ENCODE results near the gene DLL1. TPM values are rescaled to one million over a fixed set of nuclear protein-coding genes. Genes with fewer than 3 reads are reported as not detected.

The DLL1 gene
- total RNA-seq, 1 donor, result 0.36 TPM

- no peak overlapping the region for H2AFZ ChIP-seq (ENCODE audit: low read length)
- H3K9me3 ChIP-seq (ENCODE audit: low read depth, low read length), result no peaks in the 10 kb centered on the region
- peak overlapping the region; percentile 64 for H3K4me2 ChIP-seq (ENCODE audit: insufficient read depth, low read length)
- peak; percentile 90 for DNase-seq (ENCODE audit: insufficient read length, low spot score, missing footprints)
- no peaks in the 10 kb centered on the region for H3K36me3 ChIP-seq (ENCODE audit: insufficient read depth, low read length)
- peaks cover 86% of the 10 kb centered on the region for H3K27me3 ChIP-seq (ENCODE audit: insufficient read depth, low read length)
- H3K79me2 ChIP-seq (ENCODE audit: insufficient read depth, low read length), result no peaks in the 10 kb centered on the region
- no peaks in the 10 kb centered on the region for H4K20me1 ChIP-seq (ENCODE audit: insufficient read depth, low read length)
- peak overlapping the region; percentile 49 for H3K4me3 ChIP-seq (ENCODE audit: insufficient read depth, low read length)
- H3K4me1 ChIP-seq (ENCODE audit: insufficient read depth, low read length), result no peaks in the 10 kb centered on the region
- no peak for TF ChIP-seq CTCF (IDR thresholded peaks at IDR 0.05; ENCODE audit: extremely low read depth, low read depth, low read length)
- no peak overlapping the region for H3K27ac ChIP-seq (ENCODE audit: low read depth, low read length)
Measured at GRCh38 chr6:170295510-170296422, 4.9 kb upstream of the DLL1 start.

- DNase-seq (ENCODE audit: insufficient read length, low spot score, missing footprints), result peak; percentile 83
- peak overlapping the region; percentile 64 for H3K4me2 ChIP-seq (ENCODE audit: insufficient read depth, low read length)
- H4K20me1 ChIP-seq (ENCODE audit: insufficient read depth, low read length), result no peaks in the 10 kb centered on the region
- TF ChIP-seq CTCF (IDR thresholded peaks at IDR 0.05; ENCODE audit: extremely low read depth, low read depth, low read length), result no peak
- no peaks in the 10 kb centered on the region for H3K79me2 ChIP-seq (ENCODE audit: insufficient read depth, low read length)
- no peak overlapping the region for H2AFZ ChIP-seq (ENCODE audit: low read length)
- no peaks in the 10 kb centered on the region for H3K4me1 ChIP-seq (ENCODE audit: insufficient read depth, low read length)
- H3K27ac ChIP-seq (ENCODE audit: low read depth, low read length), result no peak overlapping the region
- no peaks in the 10 kb centered on the region for H3K9me3 ChIP-seq (ENCODE audit: low read depth, low read length)
- H3K4me3 ChIP-seq (ENCODE audit: insufficient read depth, low read length), result peak overlapping the region; percentile 49
- peaks cover 92% of the 10 kb centered on the region for H3K27me3 ChIP-seq (ENCODE audit: insufficient read depth, low read length)
- H3K36me3 ChIP-seq (ENCODE audit: insufficient read depth, low read length), result no peaks in the 10 kb centered on the region
Measured at GRCh38 chr6:170294813-170295509, 4.1 kb upstream of the DLL1 start.

GRCh38 chr6:170294298-170294730 lies 3.4 kb upstream of the DLL1 start:
- TF ChIP-seq CTCF (IDR thresholded peaks at IDR 0.05; ENCODE audit: extremely low read depth, low read depth, low read length), result no peak
- no peaks in the 10 kb centered on the region for H3K36me3 ChIP-seq (ENCODE audit: insufficient read depth, low read length)
- H4K20me1 ChIP-seq (ENCODE audit: insufficient read depth, low read length), result no peaks in the 10 kb centered on the region
- H3K4me1 ChIP-seq (ENCODE audit: insufficient read depth, low read length), result no peaks in the 10 kb centered on the region
- peaks cover 95% of the 10 kb centered on the region for H3K27me3 ChIP-seq (ENCODE audit: insufficient read depth, low read length)
- DNase-seq (ENCODE audit: insufficient read length, low spot score, missing footprints), result peak; percentile 83
- H3K9me3 ChIP-seq (ENCODE audit: low read depth, low read length), result no peaks in the 10 kb centered on the region
- no peak overlapping the region for H3K27ac ChIP-seq (ENCODE audit: low read depth, low read length)
- no peak overlapping the region for H2AFZ ChIP-seq (ENCODE audit: low read length)
- H3K4me3 ChIP-seq (ENCODE audit: insufficient read depth, low read length), result no peak overlapping the region
- H3K79me2 ChIP-seq (ENCODE audit: insufficient read depth, low read length), result no peaks in the 10 kb centered on the region
- H3K4me2 ChIP-seq (ENCODE audit: insufficient read depth, low read length), result no peak overlapping the region
